ENCODE data around the gene OCSTAMP. TPM values are rescaled to one million over a fixed set of nuclear protein-coding genes. Genes with fewer than 3 reads are reported as not detected.

The OCSTAMP gene
- total RNA-seq, 4 donors from 2014 or later, result not detected

DNA sequence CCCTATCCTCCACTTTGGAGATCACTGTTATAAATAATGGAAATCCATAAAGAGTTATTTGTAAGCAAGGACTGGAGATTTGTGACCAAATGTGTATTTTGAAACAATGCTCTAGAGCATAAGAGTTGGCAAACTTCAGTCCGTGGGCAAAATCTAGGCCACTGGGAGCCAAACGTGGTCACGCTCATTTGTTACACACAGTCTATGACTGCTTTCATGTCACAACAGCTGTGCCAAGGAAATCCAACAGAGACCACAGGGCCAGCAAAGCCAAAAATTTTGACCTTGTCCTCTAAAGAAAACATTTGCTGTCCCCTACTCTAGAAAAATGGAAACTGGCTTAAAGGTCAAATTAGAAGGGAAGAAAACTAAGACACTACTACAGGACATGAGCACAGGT lies 44.9 kb downstream of the OCSTAMP start:
- 86 to 95% methylated on average over 3 of the region's 3 CpGs for WGBS, 2 donors
- intact Hi-C loops (cut with DNase I; ENCODE audit: low total_unique reads), result no loop called here
- H3K4me3 ChIP-seq (ENCODE audit: low read depth, poor library complexity, severe bottlenecking), result no peak overlapping the region
- no peak for DNase-seq (ENCODE audit: low spot score in 2 of 2)
- TF ChIP-seq, protein P1, sequence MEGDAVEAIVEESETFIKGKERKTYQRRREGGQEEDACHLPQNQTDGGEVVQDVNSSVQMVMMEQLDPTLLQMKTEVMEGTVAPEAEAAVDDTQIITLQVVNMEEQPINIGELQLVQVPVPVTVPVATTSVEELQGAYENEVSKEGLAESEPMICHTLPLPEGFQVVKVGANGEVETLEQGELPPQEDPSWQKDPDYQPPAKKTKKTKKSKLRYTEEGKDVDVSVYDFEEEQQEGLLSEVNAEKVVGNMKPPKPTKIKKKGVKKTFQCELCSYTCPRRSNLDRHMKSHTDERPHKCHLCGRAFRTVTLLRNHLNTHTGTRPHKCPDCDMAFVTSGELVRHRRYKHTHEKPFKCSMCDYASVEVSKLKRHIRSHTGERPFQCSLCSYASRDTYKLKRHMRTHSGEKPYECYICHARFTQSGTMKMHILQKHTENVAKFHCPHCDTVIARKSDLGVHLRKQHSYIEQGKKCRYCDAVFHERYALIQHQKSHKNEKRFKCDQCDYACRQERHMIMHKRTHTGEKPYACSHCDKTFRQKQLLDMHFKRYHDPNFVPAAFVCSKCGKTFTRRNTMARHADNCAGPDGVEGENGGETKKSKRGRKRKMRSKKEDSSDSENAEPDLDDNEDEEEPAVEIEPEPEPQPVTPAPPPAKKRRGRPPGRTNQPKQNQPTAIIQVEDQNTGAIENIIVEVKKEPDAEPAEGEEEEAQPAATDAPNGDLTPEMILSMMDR (IDR thresholded peaks at IDR 0.05), result no peak
- TF ChIP-seq POLR2A (IDR thresholded peaks at IDR 0.05), result no peak

DNA sequence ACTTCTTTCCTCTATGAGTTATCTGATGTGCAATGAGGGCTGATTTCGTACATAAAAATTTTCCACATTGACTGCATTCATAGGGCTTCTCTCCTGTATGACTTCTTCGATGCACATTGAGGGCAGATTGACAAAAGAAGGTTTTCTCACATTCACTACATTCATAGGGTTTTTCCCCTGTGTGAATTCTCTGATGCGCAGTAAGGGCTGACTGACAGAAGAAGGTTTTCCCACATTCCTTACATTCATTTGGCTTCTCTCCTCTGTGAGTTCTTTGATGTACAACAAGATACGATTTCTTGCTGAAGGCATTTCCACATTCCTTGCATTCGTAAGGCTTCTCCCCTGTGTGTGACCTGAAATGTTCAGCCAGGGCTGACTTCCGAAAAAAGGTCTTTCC lies 48.5 kb downstream of the OCSTAMP start:
- no peak for DNase-seq (ENCODE audit: low spot score in 2 of 2)
- intact Hi-C loops (cut with DNase I; ENCODE audit: low total_unique reads), result no loop called here
- no peak overlapping the region for H3K4me3 ChIP-seq (ENCODE audit: low read depth, poor library complexity, severe bottlenecking)
- TF ChIP-seq, protein P1 (IDR thresholded peaks at IDR 0.05), result no peak
- no peak for TF ChIP-seq POLR2A (IDR thresholded peaks at IDR 0.05)
- 90 to 94% methylated on average over 6 of the region's 6 CpGs for WGBS, 2 donors

DNA sequence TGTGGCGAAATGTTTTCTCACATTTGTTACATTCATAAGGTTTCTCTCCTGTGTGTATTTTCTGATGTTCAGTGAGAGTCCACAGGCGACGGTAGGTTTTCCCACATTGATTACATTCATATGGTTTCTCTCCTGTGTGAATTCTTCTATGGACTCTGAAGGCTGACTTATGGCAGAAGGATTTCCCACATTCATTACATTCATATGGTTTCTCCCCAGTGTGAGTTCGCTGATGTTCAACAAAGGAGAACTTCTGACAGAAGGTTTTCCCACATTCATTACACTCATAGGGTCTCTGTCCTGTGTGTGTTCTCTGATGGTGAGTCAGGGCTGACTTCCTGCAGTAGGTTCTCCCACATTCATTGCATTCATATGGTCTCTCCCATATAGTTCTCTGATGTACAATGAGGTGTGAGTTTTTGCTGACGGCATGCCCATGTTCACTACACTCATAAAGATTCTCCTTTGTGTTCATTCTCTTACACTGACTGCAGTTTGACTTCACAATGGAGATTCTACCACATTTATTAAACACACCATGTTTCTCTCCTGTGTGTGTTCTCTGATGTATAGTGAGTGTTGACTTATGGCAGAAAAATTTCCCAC lies 49.0 kb downstream of the OCSTAMP start:
- 94 to 96% methylated on average over 5 of the region's 5 CpGs for WGBS, 2 donors
- TF ChIP-seq, protein P1 (IDR thresholded peaks at IDR 0.05), result no peak
- no peak for TF ChIP-seq POLR2A (IDR thresholded peaks at IDR 0.05)
- no peak overlapping the region for H3K4me3 ChIP-seq (ENCODE audit: low read depth, poor library complexity, severe bottlenecking)
- intact Hi-C loops (cut with DNase I; ENCODE audit: low total_unique reads), result no loop called here
- no peak for DNase-seq (ENCODE audit: low spot score in 2 of 2)

DNA sequence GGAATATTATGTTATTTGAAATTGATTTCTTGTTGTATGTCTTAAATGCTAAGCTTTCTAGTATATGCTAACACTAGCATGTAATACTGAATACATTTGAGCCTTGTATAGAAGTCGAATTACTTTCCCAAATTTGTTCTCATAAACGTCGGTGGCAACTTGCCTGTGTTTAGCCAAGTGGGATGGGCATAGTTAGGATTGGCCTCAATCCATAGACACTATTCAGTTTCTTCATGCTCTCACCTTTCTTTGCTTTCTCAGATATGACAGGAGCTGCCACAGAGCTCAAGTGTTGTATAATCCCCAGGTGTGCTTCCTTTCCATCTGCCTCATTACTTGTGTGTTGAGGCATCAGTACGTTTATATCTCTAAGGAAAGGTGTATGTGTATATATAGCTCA lies 56.4 kb downstream of the OCSTAMP start:
- intact Hi-C loops (cut with DNase I; ENCODE audit: low total_unique reads), result no loop called here
- TF ChIP-seq, protein P1 (IDR thresholded peaks at IDR 0.05), result no peak
- TF ChIP-seq POLR2A (IDR thresholded peaks at IDR 0.05), result no peak
- 74 to 76% methylated on average over 4 of the region's 4 CpGs for WGBS, 2 donors
- no peak overlapping the region for H3K4me3 ChIP-seq (ENCODE audit: low read depth, poor library complexity, severe bottlenecking)
- DNase-seq (ENCODE audit: low spot score in 2 of 2), result no peak

DNA sequence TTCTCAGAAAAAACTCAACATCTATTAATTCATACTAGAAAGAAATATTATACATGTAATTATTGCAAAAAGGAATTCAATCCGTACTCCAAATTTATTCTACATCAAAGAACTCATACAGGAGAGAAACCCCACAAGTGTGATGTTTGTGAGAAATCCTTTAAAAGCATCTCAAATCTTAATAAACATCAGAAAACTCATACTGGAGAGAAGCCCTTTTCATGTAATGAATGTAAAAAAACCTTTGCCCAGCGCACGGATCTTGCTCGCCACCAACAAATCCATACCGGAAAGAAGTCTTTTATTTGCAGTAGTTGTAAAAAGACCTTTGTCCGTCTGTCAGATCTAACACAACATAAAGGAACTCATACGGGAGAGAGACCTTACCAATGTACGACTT lies 59.1 kb downstream of the OCSTAMP start:
- no peak for TF ChIP-seq POLR2A (IDR thresholded peaks at IDR 0.05)
- TF ChIP-seq, protein P1 (IDR thresholded peaks at IDR 0.05), result no peak
- intact Hi-C loops (cut with DNase I; ENCODE audit: low total_unique reads), result no loop called here
- H3K4me3 ChIP-seq (ENCODE audit: low read depth, poor library complexity, severe bottlenecking), result no peak overlapping the region
- WGBS, 2 donors, result 90 to 92% methylated on average over 8 of the region's 8 CpGs
- DNase-seq (ENCODE audit: low spot score in 2 of 2), result no peak

Other genes with a start within 250 kb of the OCSTAMP start
- 1 to 10 TPM; 1.6 to 3.0 (median 2.0) TPM for gene CDH22, start 242.2 kb downstream of the OCSTAMP start, total RNA-seq
- 10 to 100 TPM; 37.4 to 46.7 (median 40.7) TPM for gene ELMO2, start 144.0 kb downstream of the OCSTAMP start, total RNA-seq
- gene ZNF334, start 37.1 kb downstream of the OCSTAMP start, total RNA-seq, result under 1 TPM; 0.38 to 0.76 (median 0.58) TPM
- 1 to 10 TPM; 1.4 to 3.3 (median 1.8) TPM for gene SLC13A3, start 100.8 kb upstream of the OCSTAMP start, total RNA-seq
- 10 to 100 TPM; 19.5 to 28.6 (median 24.0) TPM for gene TP53RK, start 138.8 kb upstream of the OCSTAMP start, total RNA-seq
- 10 to 100 TPM in 2 of 4 donors, 1 to 10 TPM in 2; 3.9 to 14.9 (median 10.0) TPM for gene SLC2A10, start 159.0 kb upstream of the OCSTAMP start, total RNA-seq